WTC11 (cell line): ENCODE measurements around the gene ACKR3.

Experiments
- AR ChIP-seq: fragments of 250-450 bp; sonication (Bioruptor Pico); IDR thresholded peaks from 2 replicates; pipeline ENCODE4 v1.9.0; 2021; ENCODE audit warnings: mild to moderate bottlenecking
- CTCF ChIP-seq: fragments of 200-600 bp; IDR thresholded peaks from 2 replicates; pipeline ENCODE4 v1.8.0; 2022; ENCODE audit warnings: antibody characterized with exemption
- E2F4 ChIP-seq: sonication (generic); formaldehyde crosslinking; IDR thresholded peaks from 2 replicates; pipeline ENCODE4 v1.8.1; 2022; ENCODE audit warnings: low read depth, mild to moderate bottlenecking, moderate library complexity, missing genetic modification reagents, borderline replicate concordance
- ESRRA ChIP-seq: sonication (generic); formaldehyde crosslinking; IDR thresholded peaks from 2 replicates; pipeline ENCODE4 v1.8.1; 2022; ENCODE audit warnings: mild to moderate bottlenecking, missing genetic modification reagents, borderline replicate concordance
- NFYB ChIP-seq: sonication (generic); formaldehyde crosslinking; conservative IDR thresholded peaks from 2 replicates; pipeline ENCODE4 v1.8.0; 2022; ENCODE audit warnings: low read depth, missing genetic modification reagents
- STAT6 ChIP-seq: sonication (generic); formaldehyde crosslinking; conservative IDR thresholded peaks from 2 replicates; pipeline ENCODE4 v1.8.1; 2023; ENCODE audit warnings: mild to moderate bottlenecking, low read depth, missing genetic modification reagents, moderate library complexity
- ZNF512 ChIP-seq: sonication (generic); formaldehyde crosslinking; IDR thresholded peaks from 2 replicates; pipeline ENCODE4 v1.8.1; 2022; ENCODE audit warnings: missing genetic modification reagents, borderline replicate concordance

GRCh38 chr2:236557306-236558030, 12.2 kb upstream of the ACKR3 start:
- TF ChIP-seq ESRRA (CRISPR knock-in tag): no peak
- no peak for TF ChIP-seq AR (CRISPR knock-in tag)
- TF ChIP-seq ZNF512 (CRISPR knock-in tag): no peak
- no peak for TF ChIP-seq E2F4 (CRISPR knock-in tag)
- TF ChIP-seq CTCF: no peak
- TF ChIP-seq NFYB (CRISPR knock-in tag): no peak
- TF ChIP-seq STAT6 (CRISPR knock-in tag): no peak
